Measurements from ENCODE around the gene NFKBIB.

- TF ChIP-seq CTCF (IDR thresholded peaks at IDR 0.05; ENCODE audit: insufficient read depth, low read depth, low read length) = peak; percentile 36
- no peak for TF ChIP-seq EZH2 (IDR thresholded peaks at IDR 0.05; ENCODE audit: insufficient read depth, low read length)
Observed at GRCh38 chr19:38952395-38953165, 52.8 kb downstream of the NFKBIB start.
